ENCODE results near the gene TUBA8.
"Not testable (repeated sequence)": the region's sequence is repeated elsewhere in the genome, so short reads cannot be mapped to it uniquely, and the experiment has no call there.

The TUBA8 gene

DNA sequence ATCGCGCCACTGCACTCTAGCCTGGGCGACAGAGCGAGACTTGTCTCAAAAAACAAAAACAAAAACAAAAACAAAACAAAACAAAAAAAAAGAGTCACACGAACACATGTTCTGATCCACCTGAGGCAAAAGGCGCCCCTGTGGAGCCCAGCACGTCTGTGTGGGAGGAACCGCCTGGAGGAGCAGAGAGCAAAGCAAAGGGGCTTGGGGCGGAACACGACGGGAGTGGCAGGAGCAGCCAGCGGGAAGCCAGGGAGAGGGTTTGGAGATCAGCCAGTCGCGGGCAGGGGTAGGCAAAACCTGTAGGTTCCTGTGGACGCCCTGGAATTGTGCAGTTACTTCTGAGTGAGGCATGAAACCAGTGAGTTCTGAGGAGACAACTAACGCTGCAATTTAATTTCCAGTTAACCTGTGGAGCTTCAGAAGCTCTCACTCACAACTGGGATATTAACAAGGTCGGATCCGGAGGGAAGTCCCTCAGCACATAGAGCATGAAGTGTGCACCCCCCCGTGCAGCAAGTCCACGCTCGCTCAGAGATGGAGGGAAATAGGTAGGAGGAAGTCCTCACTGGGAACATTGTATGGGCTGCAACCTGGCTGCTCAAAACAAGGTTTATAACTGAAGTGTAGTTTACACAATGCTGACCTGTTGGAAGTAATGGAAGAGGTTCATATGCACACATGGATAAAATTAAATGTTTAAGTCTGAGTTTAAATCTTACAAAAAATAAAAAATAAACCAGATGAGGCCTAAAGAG, 26.1 kb downstream of the TUBA8 start:
- no peak for DNase-seq

DNA sequence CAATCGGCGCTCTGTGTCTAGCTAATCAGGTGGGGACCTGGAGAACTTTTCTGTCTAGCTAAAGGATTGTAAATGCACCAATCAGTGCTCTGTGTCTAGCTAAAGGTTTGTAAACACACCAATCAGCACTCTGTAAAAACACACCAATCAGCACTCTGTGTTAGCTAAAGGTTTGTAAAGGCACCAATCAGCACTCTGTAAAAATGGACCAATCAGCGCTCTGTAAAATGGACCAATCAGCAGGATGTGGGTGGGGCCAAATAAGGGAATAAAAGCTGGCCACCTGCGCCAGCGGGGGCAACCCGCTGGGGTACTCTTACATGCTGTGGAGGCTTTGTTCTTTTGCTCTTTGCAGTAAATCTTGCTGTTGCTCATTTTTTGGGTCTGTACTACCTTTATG, 30.4 kb downstream of the TUBA8 start:
- DNase-seq, result not testable (repeated sequence)

DNA sequence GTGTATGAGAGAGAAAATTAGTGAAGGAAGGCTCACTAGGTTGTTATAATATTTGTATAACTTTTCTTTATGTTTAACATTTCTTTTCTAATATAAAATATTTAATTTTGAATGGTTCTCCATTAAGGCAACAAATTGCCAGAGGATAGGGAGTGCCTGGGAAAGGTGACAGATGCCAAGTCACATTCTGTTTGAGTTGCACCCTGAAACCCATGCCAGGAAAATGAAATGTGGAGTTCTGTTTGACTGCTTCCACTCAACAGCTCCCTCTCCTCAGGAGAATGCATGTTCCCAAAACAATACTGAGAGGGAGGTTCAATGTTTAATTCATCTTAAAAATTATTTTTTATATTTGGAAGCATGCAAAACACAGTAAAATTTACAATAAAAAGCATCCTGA, 33.5 kb downstream of the TUBA8 start:
- no peak for DNase-seq

GRCh38 chr22:18145676-18146388, 35.2 kb downstream of the TUBA8 start:
- DNase-seq, result no peak

DNA sequence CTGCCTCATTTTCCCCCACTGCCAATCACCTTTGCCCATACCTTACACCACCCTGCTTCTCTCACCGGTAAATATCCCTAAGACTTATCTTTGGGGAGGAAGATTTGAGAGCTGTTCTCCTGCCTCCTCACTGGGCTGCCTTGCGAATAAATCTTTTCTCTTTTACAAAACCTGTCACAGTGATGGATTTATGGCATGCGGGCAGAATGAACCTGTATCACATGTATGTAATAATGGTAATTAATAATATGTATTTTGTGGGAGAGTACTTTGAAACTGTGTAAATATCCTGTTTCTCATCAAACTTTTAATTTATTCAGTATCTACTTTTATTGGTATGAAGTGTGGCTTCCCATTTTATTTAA, 35.8 kb downstream of the TUBA8 start:
- no peak for DNase-seq

DNA sequence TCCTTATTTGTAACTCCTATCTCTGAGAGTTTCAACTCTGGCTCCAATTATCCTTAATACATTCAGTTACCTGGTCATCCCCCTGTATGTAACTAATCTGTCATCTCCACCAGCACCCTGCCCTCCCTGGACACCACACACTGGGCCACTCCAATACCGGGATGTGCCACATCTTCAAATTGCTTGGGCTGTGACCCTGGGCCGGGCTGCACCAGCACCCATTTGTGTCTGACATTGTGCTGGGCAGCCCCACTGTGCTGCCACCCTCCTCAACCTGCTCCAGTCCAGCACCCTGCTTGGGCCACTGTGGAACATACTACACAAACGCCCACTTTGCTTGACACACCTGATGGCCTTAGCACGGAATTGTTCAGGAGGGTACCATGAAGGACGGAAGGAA, 37.2 kb downstream of the TUBA8 start:
- no peak for DNase-seq

DNA sequence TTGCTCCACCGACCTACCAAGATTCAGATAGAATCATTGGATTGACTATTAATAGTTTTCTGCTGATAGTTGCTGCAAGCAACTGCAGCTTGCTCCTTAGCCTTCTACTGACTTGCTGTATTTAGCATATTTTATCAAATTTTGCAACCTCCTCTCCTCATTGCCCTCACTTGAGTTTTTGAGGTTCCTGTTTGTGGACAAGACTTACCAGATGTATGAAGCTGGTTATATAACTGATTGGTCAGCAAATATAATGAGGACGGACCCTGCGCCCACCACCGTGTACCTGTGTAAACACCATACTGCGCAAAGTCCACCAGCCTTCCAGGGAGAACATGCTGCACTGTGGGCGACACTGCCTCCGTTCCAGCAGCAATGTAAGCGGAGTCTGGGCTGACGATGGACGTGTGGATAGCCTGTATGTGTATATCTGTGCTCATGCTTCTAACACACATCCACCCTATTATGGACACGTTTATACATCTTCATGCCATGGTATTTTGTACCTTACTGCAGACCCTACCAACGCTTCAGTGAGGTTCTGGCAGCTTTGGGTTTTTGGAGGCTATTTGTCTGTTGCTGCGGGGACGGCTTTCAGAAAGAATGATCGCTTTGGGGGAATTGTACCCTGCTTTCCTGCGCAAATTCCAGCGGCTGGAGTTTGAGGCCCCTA, 37.8 kb downstream of the TUBA8 start:
- no peak for DNase-seq

DNA sequence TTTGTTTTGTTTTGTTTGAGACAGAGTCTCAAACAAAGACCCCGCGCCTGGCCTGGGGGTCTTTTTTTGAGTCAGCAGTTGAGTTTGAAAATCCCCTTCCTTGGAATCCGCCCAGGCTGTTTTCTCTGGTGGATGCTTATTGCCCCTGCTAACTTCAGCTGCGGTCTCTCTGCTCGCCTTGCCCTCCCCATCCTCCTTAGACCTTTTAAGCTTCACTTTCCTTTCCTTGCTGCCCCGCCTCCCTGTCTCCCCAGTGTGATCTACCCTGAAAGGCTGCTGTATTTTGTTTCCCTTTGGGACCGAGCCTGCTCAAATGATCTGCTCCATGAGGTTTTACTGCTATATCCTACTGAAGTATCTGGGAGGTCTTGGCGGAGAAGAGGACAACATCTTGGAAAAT, 41.9 kb downstream of the TUBA8 start:
- DNase-seq, result no peak

DNA sequence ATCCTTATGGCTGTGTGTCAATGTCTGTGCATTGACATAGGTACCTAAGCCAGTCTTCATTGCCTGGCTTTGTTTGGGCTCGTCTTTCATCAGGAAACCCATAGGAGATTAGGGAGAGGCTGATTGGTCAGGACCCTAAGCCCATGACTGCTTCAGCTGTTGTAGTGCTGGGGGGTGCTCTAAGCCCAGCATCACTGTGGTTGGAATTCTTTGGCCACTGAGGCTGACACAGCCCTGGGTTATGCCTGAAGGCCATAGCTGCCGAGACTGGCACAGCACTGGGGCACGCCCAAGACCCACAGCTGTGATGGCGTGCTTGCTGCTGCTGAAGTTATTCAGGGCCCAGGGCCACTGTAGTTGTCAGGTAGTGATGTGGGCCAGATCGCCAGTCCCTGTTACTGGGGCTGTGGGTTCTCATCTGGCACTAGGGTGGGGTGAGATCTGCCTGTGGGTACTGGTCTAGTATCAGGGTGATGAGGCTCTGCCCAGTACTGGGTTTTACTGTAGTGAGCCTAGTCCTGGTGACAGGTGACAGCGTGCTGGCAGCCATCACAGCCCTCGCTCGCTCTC, 44.3 kb downstream of the TUBA8 start:
- DNase-seq, result no peak

- DNase-seq, result not testable (repeated sequence)
Measured at GRCh38 chr22:18155546-18155945, 44.9 kb downstream of the TUBA8 start.

GRCh38 chr22:18156878-18157713, 46.5 kb downstream of the TUBA8 start:
- peak; percentile 44 for DNase-seq

- DNase-seq, result no peak
Measured at GRCh38 chr22:18157714-18158028, 47.1 kb downstream of the TUBA8 start.

DNA sequence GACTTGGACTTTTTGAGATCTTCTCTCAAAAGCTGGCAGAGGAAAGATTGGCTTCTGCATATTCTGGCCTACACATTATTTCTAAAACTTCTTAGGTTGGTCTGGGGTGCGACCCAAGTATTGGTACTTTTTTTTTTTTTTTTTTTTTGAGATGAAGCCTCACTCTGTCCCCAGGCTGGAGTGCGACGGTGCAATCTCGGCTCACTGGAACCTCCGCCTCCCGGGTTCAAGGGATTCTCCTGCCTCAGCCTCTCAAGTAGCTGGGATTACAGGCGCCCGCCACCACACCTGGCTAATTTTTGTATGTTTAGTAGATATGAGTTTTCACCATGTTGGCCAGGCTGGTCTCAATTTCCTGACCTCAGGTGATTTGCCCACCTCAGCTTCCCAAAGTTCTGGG, 50.0 kb downstream of the TUBA8 start:
- DNase-seq, result not testable (repeated sequence)

- not testable (repeated sequence) for DNase-seq
Measured at GRCh38 chr22:18163843-18164242, 53.2 kb downstream of the TUBA8 start.

DNA sequence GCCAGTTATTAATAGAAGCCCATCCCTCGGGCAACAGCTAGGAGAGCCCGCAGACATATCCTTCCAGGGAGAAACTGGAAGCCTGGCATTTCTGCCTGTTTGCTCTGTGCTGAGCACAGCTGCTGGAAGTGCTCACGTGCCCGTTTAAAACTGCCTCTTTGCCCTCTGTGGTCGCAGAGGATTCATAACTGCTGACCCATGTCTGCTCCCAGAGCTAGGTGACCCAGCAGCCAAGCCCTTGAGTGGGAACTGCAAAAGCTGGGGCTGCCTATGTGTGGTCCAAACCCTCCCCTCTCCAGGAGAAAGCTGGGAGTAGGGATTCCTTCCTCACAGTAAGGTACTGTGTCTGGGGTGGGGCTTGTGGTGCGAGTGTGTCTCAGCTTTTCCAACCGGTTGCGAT, 54.0 kb downstream of the TUBA8 start:
- not testable (repeated sequence) for DNase-seq

DNA sequence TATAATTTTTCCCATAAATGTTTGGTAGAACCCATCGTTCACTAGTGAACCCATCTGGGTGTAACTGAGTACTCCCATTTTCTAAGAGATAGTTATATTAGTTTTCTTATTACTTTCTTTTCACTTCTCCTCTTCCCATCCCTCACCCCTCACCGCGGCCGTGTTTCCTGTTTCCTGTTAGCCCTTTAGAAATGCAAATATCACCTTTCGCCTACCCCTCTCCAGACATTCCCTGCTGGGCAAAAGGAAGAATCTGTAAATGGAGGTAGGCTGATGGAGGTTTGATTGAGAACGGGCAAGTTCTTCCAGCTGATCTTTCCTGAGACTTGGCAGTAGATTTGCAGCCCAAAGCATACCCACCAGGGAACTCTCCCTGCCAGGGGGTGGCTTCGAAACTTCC, 54.7 kb downstream of the TUBA8 start:
- not testable (repeated sequence) for DNase-seq

- not testable (repeated sequence) for DNase-seq
Measured at GRCh38 chr22:18170284-18170683, 59.7 kb downstream of the TUBA8 start.

GRCh38 chr22:18172203-18172602, 61.6 kb downstream of the TUBA8 start:
- DNase-seq, result not testable (repeated sequence)

GRCh38 chr22:18172776-18173175, 62.2 kb downstream of the TUBA8 start:
- DNase-seq, result not testable (repeated sequence)

GRCh38 chr22:18173441-18173840, 62.8 kb downstream of the TUBA8 start:
- not testable (repeated sequence) for DNase-seq

Data from NCI-H2227 treated with DMSO at 0.1 percent for 48 hours (cell line).